ENCODE results near the gene DPP4.

The DPP4 gene

GRCh38 chr2:161990741-161991140 lies 83.3 kb downstream of the DPP4 start:
- peak; percentile 82 for DNase-seq (ENCODE audit: low read depth)
- no peak for TF ChIP-seq CTCF (IDR thresholded peaks at IDR 0.05; ENCODE audit: control insufficient read depth, insufficient read depth, low read depth, low read length, missing control alignments)
- H3K4me3 ChIP-seq (ENCODE audit: control insufficient read depth, low read depth, low read length): no peak overlapping the region

- no peak for TF ChIP-seq CTCF (IDR thresholded peaks at IDR 0.05; ENCODE audit: control insufficient read depth, insufficient read depth, low read depth, low read length, missing control alignments)
- no peak for DNase-seq (ENCODE audit: low read depth)
- no peak overlapping the region for H3K4me3 ChIP-seq (ENCODE audit: control insufficient read depth, low read depth, low read length)
These were observed 84.0 kb downstream of the DPP4 start for GRCh38 chr2:161990036-161990435.

GRCh38 chr2:161988589-161988988 lies 85.4 kb downstream of the DPP4 start:
- no peak overlapping the region for H3K4me3 ChIP-seq (ENCODE audit: control insufficient read depth, low read depth, low read length)
- TF ChIP-seq CTCF (IDR thresholded peaks at IDR 0.05; ENCODE audit: control insufficient read depth, insufficient read depth, low read depth, low read length, missing control alignments): no peak
- no peak for DNase-seq (ENCODE audit: low read depth)

- no peak for DNase-seq (ENCODE audit: low read depth)
- TF ChIP-seq CTCF (IDR thresholded peaks at IDR 0.05; ENCODE audit: control insufficient read depth, insufficient read depth, low read depth, low read length, missing control alignments): no peak
- H3K4me3 ChIP-seq (ENCODE audit: control insufficient read depth, low read depth, low read length): no peak overlapping the region
These were observed 86.7 kb downstream of the DPP4 start for GRCh38 chr2:161987311-161987710.

GRCh38 chr2:161983866-161984265 lies 90.1 kb downstream of the DPP4 start:
- no peak for DNase-seq (ENCODE audit: low read depth)
- H3K4me3 ChIP-seq (ENCODE audit: control insufficient read depth, low read depth, low read length): no peak overlapping the region
- TF ChIP-seq CTCF (IDR thresholded peaks at IDR 0.05; ENCODE audit: control insufficient read depth, insufficient read depth, low read depth, low read length, missing control alignments): no peak

- no peak for DNase-seq (ENCODE audit: low read depth)
- TF ChIP-seq CTCF (IDR thresholded peaks at IDR 0.05; ENCODE audit: control insufficient read depth, insufficient read depth, low read depth, low read length, missing control alignments): no peak
- no peak overlapping the region for H3K4me3 ChIP-seq (ENCODE audit: control insufficient read depth, low read depth, low read length)
These were observed 90.7 kb downstream of the DPP4 start for GRCh38 chr2:161983331-161983651.

Data from AG09309 (cell line).